BJ (cell line): ENCODE data around the gene ITPKB. TPM values are rescaled to one million over a fixed set of nuclear protein-coding genes. Genes with fewer than 3 reads are reported as not detected.

Experiments used
- CTCF ChIA-PET: fragments of 350-600 bp; formaldehyde crosslinking; extraction: SDS; loops from one replicate; lab custom pipeline; 2021; ENCODE audit warnings: antibody characterized with exemption, inconsistent platforms; lab: Yijun Ruan, JAX
- POLR2A ChIA-PET: fragments of 300-600 bp; sonication (Branson Sonifier 250); formaldehyde crosslinking; extraction: SDS; loops from one replicate; lab custom pipeline; 2021; ENCODE audit warnings: antibody characterized with exemption; lab: Charles Lee
- DNase-seq: peaks from one replicate; pipeline ENCODE4 v3.0.0-alpha.2; 2011; ENCODE audit warnings: low read depth
- H3K27me3 ChIP-seq: 2 replicates; pipeline ENCODE4 v1.6.0; 2011; ENCODE audit warnings: low read length; ENCODE audit not compliant: control insufficient read depth, insufficient read depth
- H3K36me3 ChIP-seq: 2 replicates; pipeline ENCODE4 v1.5.1; 2011; ENCODE audit warnings: low read length; ENCODE audit not compliant: control insufficient read depth, insufficient read depth
- H3K4me3 ChIP-seq: 2 replicates; pipeline ENCODE4 v1.5.1; 2011; ENCODE audit warnings: low read depth, mild to moderate bottlenecking, control low read depth, low read length
- CTCF ChIP-seq: IDR thresholded peaks from 2 replicates; pipeline ENCODE4 v1.5.1; 2011; ENCODE audit warnings: low read depth, mild to moderate bottlenecking, control low read depth, inconsistent platforms, low read length, moderate library complexity; ENCODE audit not compliant: insufficient read depth
- polyA plus RNA-seq: library from polyadenylated mRNA; depleted of rRNA; stranded (reverse); fragments of >200 nt; gene quantifications from 2 replicates; pipeline ENCODE4 v1.2.3, GENCODE V29; 2011

Gene ITPKB
- polyA plus RNA-seq, 1 experiment: 1.4 TPM

GRCh38 chr1:226608699-226609505, 130.2 kb downstream of the ITPKB start:
- CTCF ChIA-PET: interaction anchor here (0.7 to 3.8 kb wide), 18 partner anchors 9 to 749 kb away, joined by 3 to 29 read pairs (median 4); partner anchors contain the start of gene STUM
- Histone ChIP-seq H3K4me3 (no peak overlapping the region), H3K36me3 (no peaks in the 10 kb centered on the region), H3K27me3 (peaks cover 2% of the 10 kb centered on the region; the same call in 1 of the 2 replicates)
- DNase-seq: no peak
- TF ChIP-seq CTCF: peak; percentile 88
- POLR2A ChIA-PET: no interaction called here

GRCh38 chr1:226607821-226608220, 131.3 kb downstream of the ITPKB start:
- Histone ChIP-seq H3K4me3 (no peak overlapping the region), H3K36me3 (no peaks in the 10 kb centered on the region), H3K27me3 (peaks cover 2% of the 10 kb centered on the region; the same call in 1 of the 2 replicates)
- DNase-seq: no peak
- TF ChIP-seq CTCF: no peak
- ChIA-PET CTCF (interaction anchor here (1.3 to 3.8 kb wide), 5 partner anchors 18 to 207 kb away, joined by 3 to 29 read pairs (median 5); partner anchors contain the start of gene STUM), POLR2A (no interaction called here)

GRCh38 chr1:226607268-226607660, 131.8 kb downstream of the ITPKB start:
- no peak for TF ChIP-seq CTCF
- peaks cover 2% of the 10 kb centered on the region; the same call in 1 of the 2 replicates for H3K27me3 ChIP-seq
- H3K4me3 ChIP-seq: no peak overlapping the region
- no peak for DNase-seq
- ChIA-PET CTCF (interaction anchor here (0.7 to 3.8 kb wide), 4 partner anchors 17 to 60 kb away, joined by 3 to 24 read pairs (median 4); no protein-coding TSS in a partner anchor), POLR2A (no interaction called here)
- H3K36me3 ChIP-seq: no peaks in the 10 kb centered on the region

- no peak for TF ChIP-seq CTCF
- no peak for DNase-seq
- Histone ChIP-seq H3K4me3 (no peak overlapping the region), H3K27me3 (peaks cover 2% of the 10 kb centered on the region; the same call in 1 of the 2 replicates), H3K36me3 (no peaks in the 10 kb centered on the region)
- POLR2A ChIA-PET: no interaction called here
- CTCF ChIA-PET: interaction anchor here (0.5 to 1.0 kb wide), 6 partner anchors 18 to 220 kb away, joined by 3 to 5 read pairs (median 3); partner anchors contain the start of gene PARP1
Observed at GRCh38 chr1:226606311-226607267, 132.5 kb downstream of the ITPKB start.
